ENCODE results near the gene PPFIBP2. TPM values are rescaled to one million over a fixed set of nuclear protein-coding genes. Genes with fewer than 3 reads are reported as not detected.

The PPFIBP2 gene
- total RNA-seq, 1 experiment from 2014 or later: 5.7 TPM

DNA sequence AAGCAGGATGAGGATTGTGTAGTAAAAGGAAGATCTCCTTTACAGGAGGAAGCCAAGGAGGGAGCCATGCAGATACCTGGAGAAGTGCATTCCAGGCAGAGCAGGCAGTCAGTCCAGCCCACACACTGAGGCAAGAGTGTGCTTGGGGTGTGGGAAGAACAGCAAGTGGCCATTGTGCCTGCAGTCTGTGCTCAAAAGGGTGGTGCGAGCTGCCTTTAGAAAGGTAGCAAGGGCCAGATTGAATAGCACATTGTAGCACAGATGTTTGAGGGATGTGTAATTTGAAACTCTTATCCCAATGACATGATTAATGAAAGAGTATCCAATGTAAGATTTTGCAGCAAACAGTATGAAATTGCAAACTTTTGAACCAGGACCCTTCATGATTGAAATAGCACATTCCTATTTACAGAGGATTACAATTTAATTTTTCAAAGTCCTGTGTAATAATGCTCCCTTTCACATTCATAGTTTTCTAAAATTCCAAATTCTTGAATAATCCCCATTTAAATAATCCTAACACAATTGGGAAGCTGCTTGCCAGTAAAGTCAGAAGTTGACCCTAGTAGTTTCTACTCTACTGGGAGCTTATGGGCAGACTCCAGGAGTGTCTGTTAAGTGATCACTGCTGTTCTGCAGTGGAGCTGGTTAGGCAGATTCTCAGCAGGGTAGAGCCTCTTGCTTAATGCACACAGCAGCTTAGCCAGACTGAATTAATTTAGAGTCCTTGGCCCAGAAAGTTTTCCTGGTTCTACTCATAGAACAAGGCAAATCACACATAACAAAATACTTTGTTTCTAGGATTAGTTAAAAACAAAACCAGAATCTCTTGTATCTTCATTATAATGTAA is 81.4 kb downstream of the PPFIBP2 start:
- Histone ChIP-seq H3K36me3 (ENCODE audit: insufficient read depth, low read length, poor library complexity, severe bottlenecking) (no peaks in the 10 kb centered on the region), H3K27me3 (replicated peaks; ENCODE audit: insufficient read depth, low read depth, low read length, poor library complexity) (no peaks in the 10 kb centered on the region), H3K9me3 (ENCODE audit: low read depth, low read length, poor library complexity, severe bottlenecking) (no peaks in the 10 kb centered on the region), H3K27ac (ENCODE audit: low read depth, low read length, poor library complexity, severe bottlenecking) (peak overlapping the region; percentile 21), H3K4me3 (ENCODE audit: low read depth, low read length, poor library complexity, severe bottlenecking) (no peak overlapping the region), H3K4me1 (ENCODE audit: insufficient read depth, low read length, poor library complexity, severe bottlenecking) (peaks cover 17% of the 10 kb centered on the region)
- DNase-seq (ENCODE audit: low spot score): peak; percentile 72
- POLR2A ChIA-PET (ENCODE audit: low non-redundant PET): no interaction called here
- intact Hi-C loops (cut with micrococcal nuclease; ENCODE audit: unreplicated experiment): no loop called here
- CTCF ChIA-PET: interaction anchor here (1.3 kb wide), 1 partner anchor 70 kb away, joined by 3 read pairs; no protein-coding TSS in a partner anchor
- TF ChIP-seq, protein P1, sequence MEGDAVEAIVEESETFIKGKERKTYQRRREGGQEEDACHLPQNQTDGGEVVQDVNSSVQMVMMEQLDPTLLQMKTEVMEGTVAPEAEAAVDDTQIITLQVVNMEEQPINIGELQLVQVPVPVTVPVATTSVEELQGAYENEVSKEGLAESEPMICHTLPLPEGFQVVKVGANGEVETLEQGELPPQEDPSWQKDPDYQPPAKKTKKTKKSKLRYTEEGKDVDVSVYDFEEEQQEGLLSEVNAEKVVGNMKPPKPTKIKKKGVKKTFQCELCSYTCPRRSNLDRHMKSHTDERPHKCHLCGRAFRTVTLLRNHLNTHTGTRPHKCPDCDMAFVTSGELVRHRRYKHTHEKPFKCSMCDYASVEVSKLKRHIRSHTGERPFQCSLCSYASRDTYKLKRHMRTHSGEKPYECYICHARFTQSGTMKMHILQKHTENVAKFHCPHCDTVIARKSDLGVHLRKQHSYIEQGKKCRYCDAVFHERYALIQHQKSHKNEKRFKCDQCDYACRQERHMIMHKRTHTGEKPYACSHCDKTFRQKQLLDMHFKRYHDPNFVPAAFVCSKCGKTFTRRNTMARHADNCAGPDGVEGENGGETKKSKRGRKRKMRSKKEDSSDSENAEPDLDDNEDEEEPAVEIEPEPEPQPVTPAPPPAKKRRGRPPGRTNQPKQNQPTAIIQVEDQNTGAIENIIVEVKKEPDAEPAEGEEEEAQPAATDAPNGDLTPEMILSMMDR (conservative IDR thresholded peaks at IDR 0.05; ENCODE audit: low read depth, low read length): no peak
- TF ChIP-seq EZH2 (IDR thresholded peaks at IDR 0.05; ENCODE audit: borderline replicate concordance, low read depth, low read length, poor library complexity, severe bottlenecking): no peak
- BruUV-seq (replicated peaks): no TSS peak

DNA sequence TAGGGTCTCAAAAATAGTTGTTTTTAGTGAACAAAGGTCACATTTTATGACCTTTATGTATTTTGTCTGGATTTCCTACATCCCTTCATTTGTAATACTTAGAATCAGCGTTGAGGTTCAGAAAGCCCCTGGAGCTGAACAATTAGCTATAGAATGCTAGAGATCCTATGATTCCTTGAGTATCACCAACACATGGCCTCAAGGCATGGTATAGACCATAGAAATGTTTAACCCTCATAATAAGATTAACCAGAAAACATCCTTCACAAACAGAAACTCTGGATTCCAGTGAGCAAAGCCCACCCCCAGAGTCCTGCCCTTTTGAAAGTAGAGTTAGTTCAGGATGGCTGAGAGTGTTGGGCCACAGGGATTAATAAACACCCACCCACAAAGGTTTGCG is 82.2 kb downstream of the PPFIBP2 start:
- Histone ChIP-seq H3K36me3 (ENCODE audit: insufficient read depth, low read length, poor library complexity, severe bottlenecking) (no peaks in the 10 kb centered on the region), H3K4me3 (ENCODE audit: low read depth, low read length, poor library complexity, severe bottlenecking) (no peak overlapping the region), H3K27ac (ENCODE audit: low read depth, low read length, poor library complexity, severe bottlenecking) (no peak overlapping the region), H3K4me1 (ENCODE audit: insufficient read depth, low read length, poor library complexity, severe bottlenecking) (peaks cover 17% of the 10 kb centered on the region), H3K27me3 (replicated peaks; ENCODE audit: insufficient read depth, low read depth, low read length, poor library complexity) (no peaks in the 10 kb centered on the region), H3K9me3 (ENCODE audit: low read depth, low read length, poor library complexity, severe bottlenecking) (no peaks in the 10 kb centered on the region)
- no peak for TF ChIP-seq EZH2 (IDR thresholded peaks at IDR 0.05; ENCODE audit: borderline replicate concordance, low read depth, low read length, poor library complexity, severe bottlenecking)
- TF ChIP-seq, protein P1 (conservative IDR thresholded peaks at IDR 0.05; ENCODE audit: low read depth, low read length): no peak
- DNase-seq (ENCODE audit: low spot score): no peak
- no TSS peak for BruUV-seq (replicated peaks)
- intact Hi-C loops (cut with micrococcal nuclease; ENCODE audit: unreplicated experiment): no loop called here
- ChIA-PET CTCF (interaction anchor here (1.3 kb wide), 1 partner anchor 70 kb away, joined by 3 read pairs; no protein-coding TSS in a partner anchor), POLR2A (ENCODE audit: low non-redundant PET) (no interaction called here)

DNA sequence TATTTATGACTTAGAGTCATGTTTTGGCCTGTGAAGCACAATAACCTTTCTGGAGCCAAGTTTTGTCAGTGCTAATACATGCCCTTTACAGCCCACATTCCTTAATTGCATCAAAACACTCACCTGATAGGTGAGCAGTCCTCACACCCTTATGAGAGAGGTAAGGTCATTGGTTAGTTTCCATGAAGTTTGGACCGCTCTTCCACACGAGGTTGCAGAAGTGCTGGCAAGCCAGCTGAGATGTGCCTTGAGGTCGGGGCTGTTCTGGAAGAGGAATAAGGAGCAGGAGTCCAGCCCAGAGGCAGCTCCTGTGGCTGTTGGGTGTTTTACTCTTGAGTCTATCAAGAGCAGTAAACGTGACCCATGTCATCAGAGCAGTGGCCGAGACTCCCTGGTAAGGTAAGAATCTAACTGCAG is 83.2 kb downstream of the PPFIBP2 start:
- Histone ChIP-seq H3K36me3 (ENCODE audit: insufficient read depth, low read length, poor library complexity, severe bottlenecking) (no peaks in the 10 kb centered on the region), H3K27ac (ENCODE audit: low read depth, low read length, poor library complexity, severe bottlenecking) (no peak overlapping the region), H3K9me3 (ENCODE audit: low read depth, low read length, poor library complexity, severe bottlenecking) (no peaks in the 10 kb centered on the region), H3K4me3 (ENCODE audit: low read depth, low read length, poor library complexity, severe bottlenecking) (no peak overlapping the region), H3K27me3 (replicated peaks; ENCODE audit: insufficient read depth, low read depth, low read length, poor library complexity) (no peaks in the 10 kb centered on the region), H3K4me1 (ENCODE audit: insufficient read depth, low read length, poor library complexity, severe bottlenecking) (peaks cover 17% of the 10 kb centered on the region)
- intact Hi-C loops (cut with micrococcal nuclease; ENCODE audit: unreplicated experiment): no loop called here
- ChIA-PET POLR2A (ENCODE audit: low non-redundant PET) (no interaction called here), CTCF (no interaction called here)
- BruUV-seq (replicated peaks): no TSS peak
- no peak for DNase-seq (ENCODE audit: low spot score)
- no peak for TF ChIP-seq EZH2 (IDR thresholded peaks at IDR 0.05; ENCODE audit: borderline replicate concordance, low read depth, low read length, poor library complexity, severe bottlenecking)
- TF ChIP-seq, protein P1 (conservative IDR thresholded peaks at IDR 0.05; ENCODE audit: low read depth, low read length): no peak
